GM18508 (cell line): ENCODE data around the gene COL5A1.

ENCODE experiments used
- ATAC-seq: cut with Tn5 transposase; IDR thresholded peaks from one replicate; pipeline ENCODE4 v1.9.1; 2021; ENCODE audit warnings: moderate number of reproducible peaks; ENCODE audit not compliant: insufficient read depth, unreplicated experiment

Gene COL5A1

GRCh38 chr9:134688661-134689320, 47.2 kb downstream of the COL5A1 start:
- ATAC-seq, result no peak

DNA sequence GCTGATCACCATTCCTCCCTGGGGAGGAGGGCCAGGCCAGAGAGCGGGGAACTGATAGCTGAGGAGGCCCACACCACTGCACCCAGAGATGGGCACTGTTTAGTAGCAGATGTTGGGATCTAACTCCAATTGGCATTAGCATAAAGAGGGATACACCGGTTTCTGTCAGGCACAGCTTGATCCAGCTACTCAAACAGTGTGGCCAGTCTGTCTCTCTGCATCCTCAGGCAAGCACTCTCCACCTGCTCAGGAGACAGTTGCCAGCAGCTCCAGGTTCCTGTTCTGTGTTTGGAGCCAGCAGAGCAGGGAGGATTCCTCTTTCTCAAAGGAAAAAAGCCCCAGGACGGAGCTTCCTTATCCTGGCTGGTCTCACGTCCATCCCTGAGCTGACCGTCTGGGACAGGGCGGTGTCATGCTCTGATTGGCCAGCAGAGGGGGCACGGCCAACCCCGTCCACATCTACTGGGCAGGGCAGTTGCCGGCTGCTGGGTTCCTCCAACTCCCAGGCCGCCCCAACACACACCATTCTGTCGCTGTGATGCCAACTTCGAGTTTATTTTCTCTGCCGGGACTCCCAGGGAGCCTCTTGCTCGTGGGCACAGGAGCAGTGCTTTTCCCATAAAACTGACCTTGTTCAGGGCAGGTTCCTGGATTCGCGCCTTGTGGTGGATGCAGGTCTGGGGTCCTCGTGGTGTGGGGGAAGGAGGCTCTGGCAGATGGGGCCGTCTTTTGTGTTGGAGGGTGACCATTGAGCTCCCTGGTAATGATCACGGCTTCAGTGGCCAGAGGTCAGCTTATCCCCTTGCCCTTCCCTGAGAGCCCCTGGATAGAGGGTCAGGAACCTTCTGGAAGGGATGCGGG, 47.9 kb downstream of the COL5A1 start:
- ATAC-seq, result no peak

DNA sequence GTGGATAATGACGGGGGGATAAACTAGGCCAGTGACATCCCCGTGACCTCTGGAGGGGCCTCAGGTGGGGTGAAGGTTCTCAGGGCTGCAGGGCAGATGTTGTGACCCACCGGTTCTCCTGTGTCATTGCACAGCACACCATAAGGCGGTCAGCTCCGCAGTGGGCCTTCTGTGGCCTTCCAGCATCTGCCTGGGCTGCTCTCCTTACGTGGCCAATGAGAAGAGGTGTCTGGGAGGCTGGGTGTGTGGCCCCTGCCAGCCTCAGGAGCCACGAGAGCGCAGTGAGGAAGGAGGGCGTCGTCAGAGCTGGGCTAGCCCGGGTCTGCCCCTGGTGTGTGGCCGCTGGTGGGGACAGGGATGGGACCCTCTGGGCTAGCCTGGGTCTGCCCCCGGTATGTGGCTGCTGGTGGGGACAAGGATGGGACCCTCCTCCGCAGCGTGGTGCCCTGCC, 48.7 kb downstream of the COL5A1 start:
- ATAC-seq, result no peak

- no peak for ATAC-seq
Observed at GRCh38 chr9:134690946-134691694, 49.5 kb downstream of the COL5A1 start.

GRCh38 chr9:134691695-134692572, 50.3 kb downstream of the COL5A1 start:
- no peak for ATAC-seq

- no peak for ATAC-seq
Observed at GRCh38 chr9:134692573-134692860, 50.9 kb downstream of the COL5A1 start.

DNA sequence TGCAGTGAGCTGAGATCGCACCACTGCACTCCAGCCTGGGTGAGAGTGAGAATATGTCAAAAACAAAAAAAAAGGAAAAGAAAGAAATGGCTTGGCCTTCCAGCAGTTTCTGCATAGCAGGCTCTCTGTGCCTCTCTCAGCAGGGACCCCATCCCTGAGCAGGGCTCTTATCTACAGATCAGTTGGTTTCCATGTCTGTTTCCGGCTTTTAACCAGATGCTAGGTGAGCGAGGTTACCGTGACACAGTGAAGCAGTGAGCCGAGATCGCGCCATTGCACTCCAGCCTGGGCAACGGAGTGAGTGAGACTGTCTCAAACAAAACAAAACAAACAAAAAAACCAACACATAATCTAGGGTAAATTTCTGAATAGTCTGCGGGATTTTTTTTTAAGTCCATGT, 51.4 kb downstream of the COL5A1 start:
- no peak for ATAC-seq

DNA sequence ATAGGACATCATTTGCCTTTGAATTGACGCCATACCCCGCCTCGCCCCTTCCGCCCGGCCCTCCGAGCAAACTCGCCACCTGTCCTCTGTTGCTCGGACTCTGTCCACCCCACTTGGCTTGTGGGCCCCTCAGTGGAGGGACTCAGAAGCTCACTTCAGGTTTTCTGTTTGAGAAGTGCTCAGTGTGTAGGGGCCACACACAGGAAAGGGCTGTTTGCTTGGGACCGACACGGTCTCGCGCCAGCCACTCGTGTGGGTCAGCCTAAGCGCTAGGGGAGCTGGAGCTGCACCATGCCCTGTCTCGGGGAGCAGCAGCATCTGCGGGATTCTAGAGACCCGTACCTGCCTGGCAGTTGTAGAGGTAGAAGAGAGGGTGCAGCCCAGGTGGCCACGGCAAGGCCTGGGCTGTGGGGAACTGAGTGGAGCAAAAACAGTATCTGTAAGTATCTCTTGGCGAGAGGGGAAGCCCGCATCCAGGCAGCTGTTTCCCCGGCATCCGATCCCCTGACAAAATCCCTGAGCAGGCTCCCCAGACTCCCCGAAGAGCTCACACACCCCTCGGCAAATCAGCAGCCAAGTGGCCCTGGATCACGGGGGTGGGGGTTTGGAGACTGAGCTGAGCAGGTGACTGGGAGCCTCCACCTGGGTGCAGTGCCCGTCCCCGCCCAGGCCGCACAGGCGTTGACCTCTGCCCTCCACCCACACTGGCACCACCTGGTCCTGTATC, 52.2 kb downstream of the COL5A1 start:
- ATAC-seq, result no peak

DNA sequence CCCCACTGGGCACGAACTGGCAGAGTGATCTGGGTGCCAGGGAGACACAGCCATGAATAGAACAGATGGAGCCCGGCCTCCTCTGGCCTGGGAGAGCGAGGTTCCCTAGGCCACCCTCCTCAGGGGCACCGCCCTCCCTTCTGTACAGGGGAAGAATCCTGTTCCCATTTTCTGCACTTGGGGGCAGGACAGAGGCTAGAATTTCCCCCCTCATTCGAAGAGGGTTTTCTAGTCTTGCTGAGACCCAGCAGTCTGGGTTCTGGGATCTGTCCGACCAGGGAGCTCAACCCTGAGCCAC, 52.7 kb downstream of the COL5A1 start:
- ATAC-seq, result no peak

DNA sequence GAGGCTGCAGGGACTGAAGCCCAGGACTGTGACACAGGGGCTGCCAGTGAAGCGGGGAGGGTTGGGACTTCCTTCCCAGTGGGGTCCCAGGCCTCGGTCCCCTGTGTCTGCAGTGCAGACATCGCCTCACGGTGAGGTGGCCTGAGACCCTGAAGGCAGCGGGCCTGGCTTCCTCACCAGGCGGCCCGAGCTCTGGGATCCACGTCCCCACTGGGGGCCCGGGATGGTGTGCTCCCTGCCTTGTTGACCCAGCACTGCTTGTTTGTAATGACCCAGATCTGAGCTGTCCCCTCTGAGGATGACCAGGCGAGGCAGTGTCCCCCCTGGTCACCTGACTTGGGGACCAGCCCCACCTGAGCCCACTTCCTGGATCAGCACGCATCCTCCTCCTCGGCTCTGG, 53.1 kb downstream of the COL5A1 start:
- no peak for ATAC-seq

DNA sequence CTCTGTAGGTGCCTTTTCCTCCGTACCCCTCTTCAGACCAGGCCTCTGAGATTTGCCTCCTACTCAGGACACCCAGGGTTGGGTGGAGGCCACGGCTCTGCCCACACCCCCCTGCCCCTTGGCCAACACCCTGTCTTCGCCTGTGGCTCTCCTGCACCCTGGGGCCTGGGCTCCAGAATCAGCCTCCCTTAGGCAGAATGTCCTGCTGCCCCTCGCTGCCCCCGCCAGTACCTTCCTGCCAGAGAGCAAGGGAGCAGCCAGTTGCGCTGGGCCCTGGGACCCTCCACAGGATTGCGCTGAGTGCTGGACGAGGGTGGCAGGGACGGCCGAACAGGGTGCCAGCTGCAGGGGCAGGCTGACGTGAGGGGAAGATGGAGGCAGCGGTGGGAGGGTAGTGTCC, 53.5 kb downstream of the COL5A1 start:
- ATAC-seq, result no peak

DNA sequence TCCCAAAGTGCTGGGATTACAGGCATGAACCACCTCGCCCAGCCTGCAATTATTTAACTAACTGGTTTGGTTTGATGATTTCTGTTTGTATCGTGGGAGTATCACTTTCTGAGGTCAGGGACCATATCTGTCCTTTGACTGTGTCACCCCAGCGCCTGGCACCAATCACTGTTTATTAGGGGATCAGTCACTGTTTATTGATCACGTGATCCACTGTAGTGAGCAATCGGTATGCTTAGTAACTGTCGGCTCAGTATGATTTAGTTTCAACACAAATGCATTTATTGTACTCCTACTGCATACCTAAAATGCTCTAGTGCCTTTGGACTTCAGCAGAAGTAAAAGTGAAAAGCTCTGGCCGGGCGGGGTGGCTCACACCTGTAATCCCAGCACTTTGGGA, 54.8 kb downstream of the COL5A1 start:
- no peak for ATAC-seq

DNA sequence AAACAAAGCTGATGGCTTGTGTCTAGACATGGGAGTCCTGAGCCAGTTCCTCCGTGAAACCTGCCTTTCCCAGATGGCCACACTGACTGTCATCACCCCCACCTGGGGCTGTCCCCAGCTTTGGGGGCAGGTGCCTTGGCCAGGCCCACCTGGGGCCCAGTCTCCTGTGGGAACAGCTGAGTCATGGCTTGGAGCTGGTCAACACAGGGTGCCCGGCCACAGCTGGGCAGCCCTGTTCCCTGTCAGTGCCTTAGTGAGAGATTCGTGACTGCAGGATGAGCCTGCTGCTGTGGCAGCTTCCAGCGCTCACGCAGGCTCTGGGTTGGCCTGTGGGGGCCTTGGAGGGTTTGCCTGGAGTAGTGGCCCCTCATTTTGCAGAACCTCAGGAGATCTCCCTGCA, 56.5 kb downstream of the COL5A1 start:
- ATAC-seq, result no peak

GRCh38 chr9:134698587-134699342, 57.2 kb downstream of the COL5A1 start:
- ATAC-seq, result no peak

DNA sequence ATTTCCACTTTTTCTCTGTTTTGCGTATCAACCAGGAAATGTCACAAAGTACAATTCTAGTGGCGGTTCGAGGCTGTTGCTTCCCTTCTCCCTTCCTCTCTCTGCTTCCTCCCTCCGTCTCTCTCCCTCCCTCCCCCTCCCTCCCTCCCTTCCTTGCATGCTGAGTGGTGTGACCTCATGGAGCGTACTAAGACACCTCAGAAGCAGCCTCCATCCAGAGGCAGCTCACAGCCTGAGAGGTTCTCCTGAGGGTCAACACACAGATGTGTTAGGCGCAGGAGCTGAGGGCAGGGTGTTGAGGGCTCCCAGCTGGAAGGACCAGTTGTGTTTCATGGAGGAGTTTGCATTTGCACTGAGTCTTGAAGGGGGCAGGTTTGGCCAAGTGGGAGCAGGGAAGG, 57.7 kb downstream of the COL5A1 start:
- ATAC-seq, result no peak

GRCh38 chr9:134700636-134701350, 59.2 kb downstream of the COL5A1 start:
- ATAC-seq, result no peak

DNA sequence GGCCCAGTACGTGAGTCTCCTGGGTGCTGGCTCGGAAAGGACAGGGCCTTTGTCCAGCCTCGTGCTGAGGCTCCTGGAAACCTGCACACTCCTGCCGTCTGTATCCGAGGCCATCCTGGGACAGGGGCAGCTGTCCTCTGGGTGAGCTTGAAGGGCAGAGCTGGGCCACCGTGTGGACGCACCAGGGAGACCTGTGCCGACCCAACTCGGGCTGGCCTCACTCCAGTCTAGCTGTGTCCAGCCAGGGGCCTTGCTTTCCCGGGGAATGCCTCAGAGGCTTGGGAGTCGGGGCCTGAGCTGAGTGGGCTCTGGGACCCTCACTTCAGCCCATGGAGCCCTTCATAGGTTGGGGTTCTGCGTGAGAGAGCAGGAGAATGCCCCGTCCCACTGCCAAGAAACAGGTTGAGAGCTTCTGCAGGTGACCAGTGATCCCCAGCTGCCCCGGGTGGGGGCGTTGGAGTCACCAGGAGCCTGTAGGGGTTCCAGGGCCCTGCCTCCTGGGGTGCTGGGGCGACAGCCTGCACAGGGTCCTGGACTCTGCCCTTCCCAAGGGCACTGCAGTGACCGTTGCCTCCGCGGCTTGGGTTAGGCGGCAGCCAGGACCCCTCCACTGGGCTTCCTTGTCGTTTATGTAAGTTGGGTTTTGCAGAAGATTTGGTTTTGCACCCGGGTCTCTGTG, 60.1 kb downstream of the COL5A1 start:
- no peak for ATAC-seq

- ATAC-seq, result no peak
Observed at GRCh38 chr9:134702291-134702690, 60.7 kb downstream of the COL5A1 start.
